HT1080 (cell line): ENCODE measurements around the gene UBAC1. TPM values are rescaled to one million over a fixed set of nuclear protein-coding genes. Genes with fewer than 3 reads are reported as not detected.

Source experiments
- DNase-seq: peaks from one replicate; pipeline ENCODE4 v3.0.0-alpha.2; 2015; ENCODE audit warnings: low read depth
- total RNA-seq: library from RNA; depleted of rRNA; stranded (reverse); fragments of >200 nt; shearing (Covaris generic); gene quantifications from 2 replicates; pipeline ENCODE4 v1.2.3, GENCODE V29; 2014

The UBAC1 gene
- total RNA-seq, 1 experiment from 2014 or later, result 115 TPM

DNA sequence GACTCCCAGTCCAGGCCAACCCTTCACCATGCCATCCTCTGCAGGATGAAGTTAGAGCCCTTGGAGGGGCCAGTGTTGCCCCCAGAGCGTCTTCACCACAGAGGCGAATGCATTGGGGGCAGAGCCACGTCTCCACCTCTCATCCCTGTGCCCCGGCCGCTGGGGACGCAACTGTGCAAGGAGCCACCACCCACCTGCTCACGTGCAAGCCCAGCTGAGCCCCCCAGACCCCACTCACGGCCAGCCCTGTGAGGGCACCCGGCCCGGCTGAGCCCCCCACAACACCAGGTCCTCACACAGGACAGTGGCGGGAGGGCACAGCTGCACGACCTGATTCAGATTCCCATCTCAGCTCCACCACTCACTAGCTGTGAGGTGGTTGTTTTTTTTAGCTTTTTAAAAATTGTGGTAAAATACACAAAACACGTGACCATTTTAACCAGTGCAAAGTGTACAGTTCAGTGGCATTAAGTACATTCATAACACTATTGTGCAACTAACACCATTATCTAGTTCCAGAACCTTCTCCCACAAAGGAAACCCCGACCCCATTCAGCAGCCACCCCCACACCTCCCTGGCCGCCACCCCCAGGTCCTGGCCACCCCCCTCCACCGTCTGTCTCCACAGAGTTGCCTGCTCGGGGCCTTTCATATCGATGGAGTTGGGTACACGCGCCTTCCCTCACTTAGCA lies 33.5 kb upstream of the UBAC1 start:
- no peak for DNase-seq

DNA sequence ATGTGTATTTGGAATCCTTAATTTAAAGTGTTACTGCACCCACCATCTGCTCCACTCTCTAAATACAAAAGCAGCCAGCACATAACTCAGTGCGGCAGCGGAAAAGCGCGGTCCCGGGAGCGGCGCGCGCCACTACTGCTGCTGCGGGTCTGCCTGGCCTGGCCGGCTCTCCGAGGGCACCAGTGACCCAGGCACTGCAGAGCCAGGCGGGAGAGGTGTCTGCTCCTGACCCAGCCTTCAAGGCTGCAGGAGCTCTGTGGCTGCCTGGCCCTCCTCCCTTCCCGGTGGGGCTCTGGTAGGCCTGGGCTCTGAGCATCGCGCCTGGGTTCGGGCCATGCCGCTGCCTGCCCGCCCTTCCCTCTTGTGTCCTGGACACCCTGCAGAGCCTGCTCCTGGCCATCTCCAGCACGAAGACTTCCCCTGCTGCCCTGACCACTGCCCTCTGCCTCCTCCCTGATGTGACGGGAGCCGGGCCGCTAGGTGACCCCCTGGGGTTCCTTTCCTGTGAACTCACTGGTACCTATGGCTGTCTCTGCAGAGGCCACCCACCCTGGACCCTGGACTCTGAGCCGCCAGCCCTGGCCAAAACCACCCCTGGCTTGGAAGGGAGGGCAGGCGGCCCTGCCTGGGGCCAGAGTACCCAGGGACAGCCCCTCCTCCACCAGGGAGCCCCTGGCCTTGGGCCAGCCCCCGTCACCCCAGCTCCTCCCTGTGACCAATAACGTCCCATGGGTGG lies 32.8 kb upstream of the UBAC1 start:
- DNase-seq, result no peak

DNA sequence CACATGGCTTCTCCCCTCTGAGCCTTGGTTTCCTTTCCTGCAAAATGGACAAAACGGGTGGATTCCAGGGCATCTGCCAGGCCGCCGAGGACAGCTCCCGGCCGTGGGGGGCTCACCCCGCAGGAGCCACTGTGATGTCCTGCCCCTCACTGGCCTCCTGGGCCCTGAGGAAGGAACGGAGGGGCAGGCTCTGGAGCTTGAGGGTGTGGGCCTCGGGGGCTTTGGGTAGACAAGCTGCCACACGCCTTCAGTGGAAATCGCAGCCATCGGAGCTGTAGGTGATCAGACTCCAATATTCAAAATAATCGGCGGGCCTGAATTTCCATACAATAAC lies 32.2 kb upstream of the UBAC1 start:
- DNase-seq, result no peak

DNA sequence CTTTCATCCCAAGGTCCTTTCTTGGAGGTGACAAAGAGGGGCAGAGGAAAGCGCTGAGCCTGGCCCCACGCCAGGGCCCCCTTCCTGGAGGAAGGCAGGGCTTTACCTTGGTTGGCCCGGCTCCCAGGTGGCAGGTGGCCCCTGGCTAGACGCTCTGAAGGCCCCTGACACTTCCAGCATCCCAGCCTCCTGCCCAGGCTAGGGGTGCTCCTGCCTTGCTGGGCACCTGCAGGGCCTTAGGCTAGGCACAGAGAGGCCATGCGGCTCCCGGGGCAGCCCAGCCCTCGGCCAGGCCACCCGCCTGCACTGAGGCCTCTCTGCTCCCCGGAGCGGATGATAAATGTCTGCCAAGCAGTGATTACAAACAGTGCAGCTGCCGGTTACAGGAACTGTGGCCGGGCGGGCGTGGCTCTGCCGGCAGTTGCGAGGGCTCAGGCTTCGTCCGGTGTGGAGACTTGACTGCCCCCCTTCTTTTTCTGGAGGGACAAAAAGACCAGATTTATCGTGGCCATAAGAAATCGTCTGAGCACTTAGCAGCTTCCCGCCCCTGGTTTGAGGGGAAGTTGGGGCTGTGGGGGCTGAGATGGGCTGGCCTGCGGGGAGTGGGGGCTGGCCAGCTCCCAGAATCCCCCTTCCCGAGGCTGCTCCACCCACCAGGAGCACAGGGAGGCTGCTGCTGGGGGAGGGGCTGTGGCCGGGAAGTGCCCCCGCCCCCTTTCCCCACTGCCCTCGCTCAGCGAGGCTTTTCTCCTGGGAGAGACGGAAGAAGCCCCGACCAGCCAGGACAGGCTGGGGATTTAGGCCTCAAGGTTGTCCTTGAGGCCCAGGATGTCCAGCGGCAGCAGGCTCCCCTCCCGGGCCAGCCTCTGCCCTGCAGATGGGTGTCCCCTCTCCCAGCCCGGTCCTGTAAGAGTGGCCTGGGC lies 31.6 kb upstream of the UBAC1 start:
- DNase-seq, result peak; percentile 67

DNA sequence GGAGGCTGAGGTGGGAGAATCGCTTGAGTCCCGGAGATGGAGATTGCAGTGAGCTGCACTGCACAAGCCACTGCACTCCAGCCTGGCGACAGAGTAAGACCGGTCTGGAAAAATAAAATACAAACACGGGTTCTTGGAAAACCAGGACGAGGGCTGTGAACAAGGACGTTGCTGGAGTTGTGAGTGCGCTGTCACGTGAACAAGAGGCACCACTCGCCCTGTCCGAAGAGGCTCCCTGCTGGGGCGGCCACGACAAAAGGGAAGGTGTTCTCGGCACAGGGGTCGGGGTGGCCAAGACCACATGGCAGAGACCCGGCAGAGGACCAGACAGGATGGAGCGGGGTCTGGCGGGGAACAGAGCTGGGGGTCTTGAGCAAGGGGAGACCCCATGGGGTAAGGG lies 30.6 kb upstream of the UBAC1 start:
- DNase-seq, result no peak

DNA sequence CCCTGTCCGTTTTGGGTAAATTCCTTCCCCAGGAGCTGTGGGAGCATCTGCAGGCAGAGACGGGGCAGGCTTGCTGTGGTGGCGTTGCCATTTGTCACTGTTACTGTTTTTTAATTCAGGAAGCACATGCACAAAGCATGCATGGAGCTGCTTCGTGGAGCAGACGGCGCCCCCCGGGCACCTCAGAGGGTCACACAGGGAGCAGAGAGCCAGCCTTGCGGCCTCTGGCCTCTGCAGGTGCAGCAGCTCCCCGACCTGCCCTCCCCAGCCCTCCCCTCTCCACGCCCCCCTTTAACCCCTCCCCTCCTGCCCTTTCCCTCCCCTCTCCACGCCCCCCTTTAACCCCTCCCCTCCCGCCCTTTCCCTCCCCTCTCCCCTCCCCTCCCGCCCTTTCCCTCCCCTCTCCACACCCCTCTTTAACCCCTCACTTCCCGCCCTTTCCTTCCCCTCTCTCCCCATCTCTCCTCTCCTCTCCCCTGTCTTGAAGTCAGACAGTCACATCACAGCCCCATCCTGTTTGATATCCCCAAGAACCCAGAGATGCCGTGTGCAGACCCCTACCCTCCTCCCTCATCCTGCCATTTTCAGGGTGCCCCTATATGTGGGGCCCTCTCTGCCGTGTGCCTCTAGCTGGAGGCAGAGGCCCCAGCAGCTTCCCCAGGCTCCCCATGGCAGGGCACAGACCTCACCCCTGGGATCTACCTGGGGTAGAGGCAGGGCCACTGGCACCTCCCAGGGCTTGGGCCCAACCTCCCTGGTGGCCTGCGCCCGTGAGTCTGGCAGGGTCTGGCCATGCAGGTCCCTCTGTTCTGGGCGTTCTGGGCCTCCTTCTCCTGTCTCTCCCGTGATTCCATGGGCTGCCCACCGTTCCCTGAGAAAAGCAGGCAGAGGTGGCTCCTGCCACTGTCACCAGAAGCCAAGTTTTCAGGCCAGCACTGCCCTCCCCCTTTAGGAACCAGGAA lies 29.6 kb upstream of the UBAC1 start:
- no peak for DNase-seq

DNA sequence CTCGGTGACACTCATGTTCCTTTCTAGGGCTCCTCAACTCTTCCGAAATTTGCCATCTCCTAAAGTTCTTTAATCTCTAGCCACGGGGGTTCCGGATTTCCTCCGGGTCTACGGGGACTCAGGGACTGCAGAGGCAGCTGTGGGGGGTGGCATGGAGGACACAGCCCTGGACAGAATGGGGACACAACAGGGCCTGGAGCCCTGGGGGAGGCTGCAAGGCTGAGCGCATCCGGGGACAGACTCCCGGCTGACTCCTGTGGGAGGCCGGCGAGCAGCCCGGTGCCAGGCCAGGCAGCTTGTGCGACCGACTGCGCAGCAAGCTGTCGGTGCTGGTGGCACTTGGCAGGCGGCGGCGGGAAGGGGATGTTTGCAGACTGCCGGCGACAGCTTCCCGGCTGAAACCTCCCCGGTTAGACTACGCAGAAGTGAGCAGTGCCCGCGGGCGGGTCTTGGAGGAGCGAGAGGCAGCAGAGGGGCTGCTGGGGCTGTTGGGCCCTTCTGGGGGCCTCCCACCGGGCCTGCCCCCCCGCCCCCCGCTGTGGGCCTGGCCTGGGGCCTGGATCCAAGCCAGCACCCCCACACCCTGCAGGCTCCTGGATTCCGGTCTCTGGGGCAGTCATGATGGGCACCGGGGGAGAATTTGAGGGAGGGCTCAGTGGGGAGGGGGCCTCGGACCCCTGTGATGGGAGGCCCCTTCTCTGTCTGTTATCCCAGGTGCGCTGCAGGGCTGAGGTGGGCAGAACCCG lies 28.7 kb upstream of the UBAC1 start:
- no peak for DNase-seq

DNA sequence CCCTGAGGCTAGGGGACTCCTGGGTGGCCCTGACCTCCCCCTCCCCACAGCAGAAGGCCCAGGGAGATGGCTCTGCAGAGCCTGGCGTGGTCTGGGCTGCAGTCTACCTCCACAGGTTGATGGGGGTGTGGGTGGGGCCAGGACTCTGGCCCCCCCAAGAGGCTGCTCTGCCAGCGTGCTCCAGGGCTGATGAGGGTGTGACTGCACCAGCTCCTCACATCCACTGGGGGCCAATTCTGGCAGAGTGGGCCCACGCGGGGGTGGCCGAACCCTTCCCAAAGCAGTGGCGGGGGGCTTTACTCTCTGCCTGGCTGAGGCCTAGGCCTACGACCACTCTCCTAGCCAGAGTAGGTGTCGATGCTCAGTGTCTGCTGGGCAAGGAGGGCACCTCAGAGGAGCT lies 28.0 kb upstream of the UBAC1 start:
- DNase-seq, result no peak

DNA sequence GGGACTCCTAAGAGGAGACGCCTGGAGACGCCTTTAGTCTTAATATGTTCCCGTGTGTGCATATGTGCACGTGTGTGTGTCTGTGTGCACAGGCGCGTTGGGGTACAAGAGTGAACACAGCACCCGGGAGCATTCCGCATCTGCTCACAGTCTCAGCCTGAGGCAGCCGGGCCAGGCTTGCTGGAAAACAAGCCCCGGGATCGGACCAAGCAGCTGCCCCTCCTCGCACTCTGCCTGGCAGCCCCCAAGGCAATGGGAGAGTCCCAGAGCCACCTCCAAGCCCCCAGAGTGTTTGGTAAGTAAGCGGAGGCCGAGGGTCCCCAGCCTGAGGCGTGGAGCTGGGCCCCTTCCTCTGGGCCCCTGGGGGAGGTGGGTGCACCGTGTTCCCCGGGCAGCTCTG lies 27.3 kb upstream of the UBAC1 start:
- DNase-seq, result no peak

DNA sequence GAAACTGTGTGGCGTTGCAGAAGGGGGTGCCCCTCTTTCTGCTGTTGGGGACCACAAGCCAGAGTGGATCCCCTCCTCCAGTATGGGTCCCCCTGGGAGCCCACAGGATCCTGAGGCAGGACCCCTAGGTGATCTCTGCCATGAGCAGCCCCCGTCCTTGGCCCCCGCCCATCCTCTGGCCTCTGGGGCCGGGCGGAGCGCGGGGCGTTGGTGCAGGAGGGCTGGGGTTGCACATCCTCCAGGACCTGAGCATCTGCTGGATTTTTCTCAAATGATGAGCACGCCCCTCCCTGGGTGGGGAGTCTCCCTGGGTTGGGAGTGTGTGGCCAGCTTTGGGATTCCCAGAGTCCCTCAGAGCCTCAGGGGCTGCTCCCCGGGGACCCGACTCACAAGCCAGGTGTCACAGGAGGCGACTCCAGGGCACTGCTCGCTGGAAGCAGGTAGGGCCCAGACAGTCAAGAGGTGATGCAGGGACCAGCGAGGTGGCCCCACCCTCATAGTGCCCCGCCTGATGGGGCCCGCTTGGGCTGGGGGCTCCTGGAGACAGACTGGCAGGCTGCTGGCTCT lies 26.7 kb upstream of the UBAC1 start:
- DNase-seq, result no peak

DNA sequence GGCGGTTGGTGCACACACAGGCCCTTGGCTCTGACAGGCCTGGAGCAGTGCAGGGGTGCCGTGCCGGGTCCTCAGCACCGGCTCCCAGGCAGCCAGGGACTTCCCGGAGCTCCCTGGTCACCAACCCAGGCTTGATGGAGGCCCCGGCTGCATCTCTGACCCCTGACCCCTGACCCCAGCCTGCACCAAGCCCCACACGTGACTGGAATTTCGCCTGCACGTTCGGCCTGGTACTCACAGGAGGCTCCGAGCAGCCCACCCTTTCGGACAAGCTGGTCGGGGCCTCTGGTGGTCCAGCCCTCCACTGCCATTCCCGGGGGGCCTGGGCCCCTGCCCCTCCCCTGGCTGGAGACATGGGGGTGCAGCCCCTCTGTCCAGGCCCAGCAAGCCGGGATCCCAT lies 25.4 kb upstream of the UBAC1 start:
- no peak for DNase-seq

DNA sequence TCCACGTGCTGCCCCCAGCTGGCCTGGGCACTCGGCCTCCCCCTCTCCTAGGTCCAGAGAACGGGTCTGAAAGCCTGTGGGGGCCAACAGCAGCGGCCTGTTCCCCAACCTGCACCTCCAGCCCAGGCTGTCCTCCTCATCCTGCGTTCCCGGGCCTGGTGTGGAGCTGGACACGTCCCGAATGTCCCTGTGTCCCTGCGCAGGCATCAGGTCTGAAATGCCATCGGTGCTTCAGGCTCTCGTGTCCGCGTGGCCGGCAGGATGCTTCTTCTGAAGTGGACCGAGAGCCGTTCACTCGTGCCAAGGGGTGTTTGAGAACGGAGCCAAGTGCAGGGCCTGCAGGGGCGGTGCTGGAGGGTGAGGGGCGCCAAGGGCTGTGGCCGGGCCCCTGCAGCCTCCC lies 24.7 kb upstream of the UBAC1 start:
- DNase-seq, result no peak

DNA sequence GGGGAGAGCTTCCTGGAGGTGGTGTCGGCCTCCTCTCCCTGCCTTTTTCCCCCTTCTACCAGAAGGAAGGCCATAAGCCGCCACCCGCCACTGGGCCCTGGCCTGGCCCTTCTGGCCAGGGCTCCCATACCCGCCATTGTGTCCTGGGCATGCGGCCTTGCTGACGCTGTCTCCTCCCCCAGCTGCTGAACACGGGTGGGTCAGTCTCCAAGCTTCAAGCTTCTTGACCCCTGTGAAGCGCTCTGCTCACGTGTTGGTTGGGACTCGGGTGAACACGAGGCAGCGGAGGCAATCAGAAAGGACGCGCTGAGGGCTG lies 24.2 kb upstream of the UBAC1 start:
- no peak for DNase-seq

DNA sequence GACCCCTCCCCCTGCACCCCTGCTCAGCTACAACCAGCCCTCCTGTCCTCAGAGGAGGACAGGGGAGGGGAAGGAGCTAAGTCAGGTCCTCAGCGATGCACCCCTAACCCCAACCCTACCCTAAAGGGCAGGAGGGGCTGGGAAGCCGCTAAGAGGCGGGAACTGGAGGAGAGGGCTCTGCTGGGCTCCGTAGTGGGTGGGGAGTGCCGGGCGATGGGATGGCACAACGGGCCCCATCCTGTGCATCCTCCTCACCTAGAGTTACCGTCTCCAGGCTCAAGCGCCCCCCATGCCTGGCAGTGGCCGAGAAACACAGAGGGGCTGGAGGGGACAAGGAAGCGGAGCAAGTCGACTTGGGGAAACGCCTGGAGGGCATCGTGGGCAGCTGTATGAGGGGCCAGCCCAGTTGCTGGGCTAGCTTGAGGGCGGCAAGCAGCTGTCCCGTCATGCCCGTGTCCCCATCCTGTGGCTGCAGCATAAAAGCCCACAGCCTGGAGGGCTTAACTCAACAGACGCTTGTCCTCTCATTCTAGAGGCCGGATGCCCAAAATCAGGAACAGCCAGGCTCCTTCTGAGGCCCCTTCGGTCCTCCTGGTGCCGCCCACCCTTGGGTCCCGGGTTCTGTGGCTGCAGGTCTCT lies 23.0 kb upstream of the UBAC1 start:
- no peak for DNase-seq

DNA sequence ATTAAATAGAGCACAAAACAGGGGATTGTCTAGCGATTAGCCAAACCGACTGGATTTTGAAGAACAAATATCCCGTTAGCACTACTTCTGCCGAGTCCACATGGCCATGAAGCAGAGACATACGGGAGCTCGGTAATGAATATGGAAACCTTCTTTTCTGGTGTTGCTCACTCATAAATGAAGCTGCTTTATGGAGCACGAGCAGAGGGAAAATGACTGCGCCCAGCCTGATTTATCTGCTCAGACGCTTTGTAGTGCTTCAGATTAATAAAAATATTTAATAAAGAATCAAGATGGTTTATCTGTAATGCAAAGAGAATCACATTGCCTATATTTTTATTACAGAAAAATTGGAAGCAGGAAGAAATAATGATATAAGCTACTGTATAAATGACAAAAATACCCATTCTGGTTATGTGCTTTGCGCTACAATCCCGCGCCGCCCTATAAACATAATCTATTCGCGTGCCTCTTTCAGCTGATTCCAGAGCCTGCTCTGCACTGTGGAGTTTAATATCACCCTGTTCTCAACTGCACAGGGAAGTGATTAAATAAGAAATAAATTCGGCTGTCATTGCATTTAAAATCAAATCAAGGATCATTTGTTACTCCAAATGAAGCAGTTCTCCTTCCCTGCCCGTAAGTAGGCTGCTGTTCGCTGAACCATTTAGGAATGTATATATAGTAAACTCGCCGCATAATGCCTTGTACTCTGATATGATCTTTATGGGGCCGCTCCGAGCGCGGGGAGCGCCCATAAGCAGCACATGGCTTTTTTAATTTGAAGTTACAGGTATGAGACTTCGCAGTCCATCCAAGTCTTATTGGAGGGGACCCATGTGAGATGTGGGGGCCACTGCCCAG lies 22.3 kb upstream of the UBAC1 start:
- no peak for DNase-seq

DNA sequence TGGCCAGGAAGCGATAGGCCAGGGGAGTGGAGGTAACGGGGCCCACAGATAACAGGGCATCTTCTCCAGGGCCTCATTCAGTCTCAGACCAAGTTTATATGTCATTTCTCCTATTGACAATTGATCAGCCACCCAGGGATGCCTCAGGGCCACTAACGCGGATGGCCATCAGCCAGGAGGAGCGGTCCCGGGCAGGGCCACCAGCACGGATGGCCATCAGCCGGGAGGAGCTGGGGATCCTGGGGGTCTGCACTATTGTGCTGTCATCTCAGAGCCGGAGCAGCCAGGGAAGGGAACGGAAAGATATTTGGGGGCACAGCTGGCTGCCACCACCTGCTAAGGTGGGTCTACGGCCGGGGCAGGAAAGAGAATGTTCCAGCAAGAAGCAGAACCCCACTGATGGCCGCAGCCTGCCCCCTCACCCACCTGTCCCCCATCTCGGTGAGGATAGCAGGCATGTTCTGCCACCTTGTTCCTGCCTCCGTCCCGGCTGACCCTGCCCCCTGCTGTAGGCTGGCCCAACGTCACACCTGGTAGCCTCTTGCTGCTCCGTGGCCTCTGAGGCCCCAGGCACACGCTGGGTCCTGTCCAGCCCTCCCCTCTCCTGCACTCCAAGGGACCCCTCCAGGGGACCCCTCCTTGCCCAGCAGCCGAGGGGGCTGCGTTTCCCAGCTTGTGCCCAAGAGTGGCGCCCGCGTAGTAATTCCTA lies 21.5 kb upstream of the UBAC1 start:
- DNase-seq, result no peak

DNA sequence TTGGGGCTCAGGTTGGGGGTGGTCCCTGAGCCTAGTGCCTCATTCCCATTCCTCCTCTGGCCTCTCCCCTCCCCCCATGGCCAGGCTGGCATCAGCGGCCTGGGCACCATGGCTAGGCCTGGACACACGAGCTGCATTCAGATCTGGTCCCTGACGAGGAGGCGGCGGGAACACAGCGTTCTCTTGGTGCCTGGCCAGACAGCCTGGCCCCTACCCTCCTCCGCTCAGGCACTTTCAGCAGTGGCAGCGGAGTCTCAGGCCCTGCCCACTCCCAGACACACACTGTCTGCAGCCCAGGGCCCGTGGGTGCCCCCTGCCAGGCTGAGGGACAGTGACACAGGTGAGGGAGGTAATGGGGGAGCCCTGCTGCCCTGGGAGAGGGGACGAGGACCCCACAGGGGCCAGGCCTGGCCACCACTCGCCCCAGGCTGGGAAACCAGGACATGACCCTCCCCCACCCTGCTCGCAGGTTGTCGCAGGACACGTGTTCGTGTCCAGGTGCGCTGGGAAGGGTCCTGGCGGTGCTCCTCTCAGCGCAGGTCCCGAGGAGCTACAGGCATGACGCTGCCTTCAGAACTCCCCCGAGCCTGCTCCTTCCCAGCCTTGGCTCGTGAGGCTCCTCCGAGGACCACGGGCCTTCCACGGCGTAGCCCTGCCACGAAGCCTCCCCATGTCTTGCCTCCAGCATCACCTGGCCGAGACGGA lies 19.9 kb upstream of the UBAC1 start:
- DNase-seq, result no peak
